IMR-90 (cell line): Measurements from ENCODE around the gene GOLGA3. TPM values are rescaled to one million over a fixed set of nuclear protein-coding genes. Genes with fewer than 3 reads are reported as not detected.

ENCODE experiments used
- ATAC-seq: fragments of 200-7000 bp; cut with Tn5 transposase; 2 replicates; pipeline ENCODE4 v1.9.1; 2020; ENCODE audit warnings: low read depth, mild to moderate bottlenecking, moderate library complexity
- BruUV-seq: library from RNA; stranded (reverse); fragments of 400-500 nt; replicated peaks from 2 replicates; lab custom pipeline; 2021; lab: Mats Ljungman, UMichigan
- CTCF ChIA-PET: fragments of 300-600 bp; formaldehyde crosslinking; extraction: SDS; loops from one replicate; lab custom pipeline; 2021; ENCODE audit warnings: antibody characterized with exemption; lab: Yijun Ruan, JAX
- POLR2A ChIA-PET: fragments of 300-600 bp; sonication (Branson Sonifier 250); formaldehyde crosslinking; loops from one replicate; lab custom pipeline; 2022; ENCODE audit warnings: antibody characterized with exemption; ENCODE audit not compliant: unreplicated experiment; lab: Charles Lee
- DNase-seq: peaks from one replicate; pipeline ENCODE4 v3.0.0; 2013
- H2AFZ ChIP-seq: replicated peaks from 2 replicates; pipeline ENCODE3; 2013; ENCODE audit warnings: low read length, mild to moderate bottlenecking; ENCODE audit not compliant: poor library complexity
- H2AK5ac ChIP-seq: 2 replicates; pipeline ENCODE4 v1.6.1; 2013; ENCODE audit warnings: low read depth, low read length, inconsistent platforms
- H2AK9ac ChIP-seq: replicated peaks from 2 replicates; pipeline ENCODE3; 2013; ENCODE audit warnings: mild to moderate bottlenecking, low read depth, low read length, moderate library complexity; ENCODE audit not compliant: poor library complexity
- H2BK120ac ChIP-seq: 2 replicates; pipeline ENCODE4 v1.6.1; 2013; ENCODE audit warnings: low read depth, low read length, inconsistent platforms
- H2BK15ac ChIP-seq: 3 replicates; pipeline ENCODE4 v1.6.1; 2013; ENCODE audit warnings: low read depth, low read length, inconsistent platforms
- H2BK20ac ChIP-seq: 2 replicates; pipeline ENCODE4 v1.6.1; 2013; ENCODE audit warnings: low read depth, mild to moderate bottlenecking, inconsistent platforms, low read length, moderate library complexity
- H2BK5ac ChIP-seq: 2 replicates; pipeline ENCODE4 v1.6.1; 2013; ENCODE audit warnings: mild to moderate bottlenecking, low read depth, low read length, inconsistent platforms; ENCODE audit not compliant: poor library complexity, severe bottlenecking
- H3K14ac ChIP-seq: replicated peaks from 2 replicates; pipeline ENCODE4 v1.6.1; 2013; ENCODE audit warnings: low read depth, low read length, inconsistent platforms
- H3K18ac ChIP-seq: 2 replicates; pipeline ENCODE4 v1.6.1; 2013; ENCODE audit warnings: low read depth, low read length, control low read depth
- H3K23ac ChIP-seq: 2 replicates; pipeline ENCODE4 v1.6.1; 2013; ENCODE audit warnings: low read depth, low read length, inconsistent platforms
- H3K27ac ChIP-seq: 2 replicates; pipeline ENCODE4 v1.5.1; 2013; ENCODE audit warnings: mild to moderate bottlenecking, control low read depth, low read length; ENCODE audit not compliant: insufficient read depth
- H3K27me3 ChIP-seq: 2 replicates; pipeline ENCODE4 v1.6.1; 2013; ENCODE audit warnings: low read length; ENCODE audit not compliant: control insufficient read depth, insufficient read depth
- H3K36me3 ChIP-seq: 2 replicates; pipeline ENCODE4 v1.6.1; 2013; ENCODE audit warnings: low read length, mixed read lengths; ENCODE audit not compliant: control insufficient read depth, insufficient read depth
- H3K4ac ChIP-seq: 2 replicates; pipeline ENCODE4 v1.6.1; 2013; ENCODE audit warnings: low read depth, low read length, inconsistent platforms
- H3K4me1 ChIP-seq: 2 replicates; pipeline ENCODE4 v1.6.1; 2013; ENCODE audit warnings: low read length, mixed read lengths; ENCODE audit not compliant: control insufficient read depth, insufficient read depth
- H3K4me2 ChIP-seq: 2 replicates; pipeline ENCODE4 v1.6.1; 2013; ENCODE audit warnings: low read depth, mild to moderate bottlenecking, control low read depth, low read length, moderate library complexity
- H3K4me3 ChIP-seq: 2 replicates; pipeline ENCODE4 v1.5.1; 2013; ENCODE audit warnings: low read depth, mild to moderate bottlenecking, control low read depth, low read length, moderate library complexity; ENCODE audit not compliant: insufficient read depth
- H3K56ac ChIP-seq: 2 replicates; pipeline ENCODE4 v1.6.1; 2013; ENCODE audit warnings: low read length, inconsistent platforms; ENCODE audit not compliant: insufficient read depth; ENCODE audit errors: extremely low read depth
- H3K79me1 ChIP-seq, 2 experiments: 2 replicates each; pipeline ENCODE4 v1.6.1; 2013; ENCODE audit warnings: low read length in 2 of 2, inconsistent platforms in 1 of 2, low read depth in 1 of 2
- H3K9ac ChIP-seq: 2 replicates; pipeline ENCODE4 v1.6.1; 2013; ENCODE audit warnings: low read depth, low read length, control low read depth
- H3K9me1 ChIP-seq: 2 replicates; pipeline ENCODE4 v1.6.1; 2013; ENCODE audit warnings: low read length, inconsistent platforms; ENCODE audit not compliant: insufficient read depth
- H3K9me3 ChIP-seq: 2 replicates; pipeline ENCODE4 v1.6.1; 2013; ENCODE audit warnings: low read length; ENCODE audit not compliant: control insufficient read depth, insufficient read depth
- H4K20me1 ChIP-seq: 2 replicates; pipeline ENCODE4 v1.6.1; 2013; ENCODE audit warnings: low read length, inconsistent platforms; ENCODE audit not compliant: insufficient read depth
- H4K5ac ChIP-seq: 2 replicates; pipeline ENCODE4 v1.6.1; 2013; ENCODE audit warnings: mild to moderate bottlenecking, low read depth, low read length, control low read depth
- H4K8ac ChIP-seq, 2 experiments: 2 replicates each; pipeline ENCODE4 v1.6.1; 2013; ENCODE audit warnings: low read depth in 2 of 2, low read length in 2 of 2, control low read depth in 1 of 2, inconsistent platforms in 1 of 2
- H4K91ac ChIP-seq: 2 replicates; pipeline ENCODE4 v1.6.1; 2013; ENCODE audit warnings: low read depth, low read length, inconsistent platforms; ENCODE audit not compliant: insufficient read depth
- BHLHE40 ChIP-seq: fragments of 150-350 bp; IDR thresholded peaks from 2 replicates; pipeline ENCODE4 v1.6.1; 2016; ENCODE audit warnings: mild to moderate bottlenecking, low read depth, low read length
- FOS ChIP-seq: fragments of 150-350 bp; IDR thresholded peaks from 2 replicates; pipeline ENCODE4 v1.6.1; 2016; ENCODE audit warnings: low read depth, low read length
- MAFK ChIP-seq: IDR thresholded peaks from 2 replicates; pipeline ENCODE4 v1.6.1; 2012; ENCODE audit warnings: low read depth, low read length, improper control_type of control experiment
- MXI1 ChIP-seq: IDR thresholded peaks from 2 replicates; pipeline ENCODE4 v1.6.1; 2012; ENCODE audit warnings: low read depth, mild to moderate bottlenecking, low read length, moderate library complexity, borderline replicate concordance
- POLR2A ChIP-seq: IDR thresholded peaks from 2 replicates; pipeline ENCODE4 v1.6.1; 2012; ENCODE audit warnings: mild to moderate bottlenecking, low read depth, low read length
- RAD21 ChIP-seq: IDR thresholded peaks from 2 replicates; pipeline ENCODE4 v1.6.1; 2012; ENCODE audit warnings: low read length, improper control_type of control experiment
- RCOR1 ChIP-seq: IDR thresholded peaks from 2 replicates; pipeline ENCODE4 v1.6.1; 2012; ENCODE audit warnings: mild to moderate bottlenecking, low read length, improper control_type of control experiment; ENCODE audit not compliant: insufficient replicate concordance
- RFX5 ChIP-seq: IDR thresholded peaks from 2 replicates; pipeline ENCODE4 v1.8.0; 2012; ENCODE audit warnings: low read depth, mild to moderate bottlenecking, low read length, moderate library complexity
- SMC3 ChIP-seq: fragments of 150-350 bp; IDR thresholded peaks from 2 replicates; pipeline ENCODE4 v1.6.1; 2016; ENCODE audit warnings: low read depth, mild to moderate bottlenecking, antibody characterized with exemption, low read length, moderate library complexity
- USF2 ChIP-seq: fragments of 150-350 bp; IDR thresholded peaks from 2 replicates; pipeline ENCODE4 v1.6.1; 2017; ENCODE audit warnings: mild to moderate bottlenecking, antibody characterized with exemption, low read length, low read depth
- WGBS, 2 experiments: methylation state at CpG; one replicate each; pipeline versions ENCODE4 v1.1.5 to v1.1.7; 2013; ENCODE audit warnings: missing lambda C conversion rate in 2 of 2; ENCODE audit not compliant: insufficient read length in 1 of 2; ENCODE audit errors: extremely low coverage in 2 of 2; 5-methylcytosine and 5-hydroxymethylcytosine counted together
- dilution Hi-C: fragments of 300-500 bp; cut with HindIII; formaldehyde crosslinking; loops from one replicate; pipeline ENCODE4 v1.14.3; 2018; ENCODE audit warnings: low sequenced_read_pairs; ENCODE audit not compliant: unreplicated experiment
- in situ Hi-C: fragments of 300-500 bp; cut with MboI; formaldehyde crosslinking; loops from 3 replicates; pipeline ENCODE4 v1.14.3; 2019; ENCODE audit warnings: low sequenced_read_pairs, inconsistent platforms, mixed read lengths
- intact Hi-C: fragments of 100-400 bp; cut with micrococcal nuclease; formaldehyde crosslinking; loops from 2 replicates; pipeline ENCODE4 v1.10.0; 2022
- polyA plus RNA-seq, 3 experiments: library from polyadenylated mRNA; depleted of rRNA; stranded (reverse); fragments of >200 nt; gene quantifications; 2 replicates each; pipeline ENCODE4 v1.2.3, GENCODE V29; 2012; ENCODE audit warnings: low replicate concordance in 1 of 3
- total RNA-seq: library from RNA; depleted of rRNA; stranded (reverse); fragments of >200 nt; gene quantifications from 2 replicates; pipeline ENCODE4 v1.2.3, GENCODE V29; 2012
- TF ChIP-seq, protein P1 (sequence below): fragments of 150-350 bp; IDR thresholded peaks from 2 replicates; pipeline ENCODE4 v1.6.1; 2016; ENCODE audit warnings: low read depth, mild to moderate bottlenecking, low read length, moderate library complexity, borderline replicate concordance

GOLGA3 gene
- total and polyA plus RNA-seq, 2 of the 4 experiments (the other 2 are of a cell fraction): 39.6 to 99.8 TPM

GRCh38 chr12:132847363-132848356, 19.0 kb upstream of the GOLGA3 start:
- Histone ChIP-seq H4K91ac (no peak overlapping the region), H3K9me1 (no peaks in the 10 kb centered on the region; the same call in 1 of the 2 replicates), H2AFZ (no peak overlapping the region), H2AK5ac (no peak overlapping the region), H3K27ac (no peak overlapping the region), H3K56ac (no peak overlapping the region), H4K5ac (no peak overlapping the region), H2BK15ac (no peak overlapping the region), H4K20me1 (no peaks in the 10 kb centered on the region), H2BK5ac (no peak overlapping the region), H3K79me1 (no peaks in the 10 kb centered on the region; a peak in 1 of 4 replicates), H3K18ac (no peak overlapping the region), H3K4ac (no peak overlapping the region), H3K4me2 (no peak overlapping the region), H2AK9ac (no peak overlapping the region), H3K14ac (no peak overlapping the region), H3K36me3 (peaks cover 61% of the 10 kb centered on the region), H3K23ac (no peak overlapping the region), H4K8ac (no peak overlapping the region), H3K9me3 (no peaks in the 10 kb centered on the region), H3K9ac (no peak overlapping the region), H2BK120ac (no peak overlapping the region), H3K4me3 (no peak overlapping the region), H2BK20ac (no peak overlapping the region), H3K27me3 (no peaks in the 10 kb centered on the region), H3K4me1 (no peaks in the 10 kb centered on the region)
- BruUV-seq: no TSS peak
- dilution Hi-C loops: no loop called here
- in situ Hi-C loops: no loop called here
- ATAC-seq (no peak), DNase-seq (no peak)
- intact Hi-C loops: no loop called here
- CTCF ChIA-PET: no interaction called here
- WGBS, 2 experiments: 71% methylated on average over 12 of the region's 30 CpGs; no CpG with 5 or more reads in 1 of the 2 experiments
- POLR2A ChIA-PET: no interaction called here
- TF ChIP-seq MAFK (no peak), USF2 (no peak), BHLHE40 (no peak), RCOR1 (no peak), MXI1 (no peak), POLR2A (no peak), RFX5 (no peak), FOS (no peak), SMC3 (no peak), RAD21 (no peak)
- TF ChIP-seq, protein P1, sequence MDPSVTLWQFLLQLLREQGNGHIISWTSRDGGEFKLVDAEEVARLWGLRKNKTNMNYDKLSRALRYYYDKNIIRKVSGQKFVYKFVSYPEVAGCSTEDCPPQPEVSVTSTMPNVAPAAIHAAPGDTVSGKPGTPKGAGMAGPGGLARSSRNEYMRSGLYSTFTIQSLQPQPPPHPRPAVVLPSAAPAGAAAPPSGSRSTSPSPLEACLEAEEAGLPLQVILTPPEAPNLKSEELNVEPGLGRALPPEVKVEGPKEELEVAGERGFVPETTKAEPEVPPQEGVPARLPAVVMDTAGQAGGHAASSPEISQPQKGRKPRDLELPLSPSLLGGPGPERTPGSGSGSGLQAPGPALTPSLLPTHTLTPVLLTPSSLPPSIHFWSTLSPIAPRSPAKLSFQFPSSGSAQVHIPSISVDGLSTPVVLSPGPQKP: no peak
